HepG2 (cell line): ENCODE data around the gene CACNB4. TPM values are rescaled to one million over a fixed set of nuclear protein-coding genes. Genes with fewer than 3 reads are reported as not detected.

Source experiments
- ATAC-seq: fragments of 200-7000 bp; cut with Tn5 transposase; 3 replicates; pipeline ENCODE4 v1.9.1; 2020; ENCODE audit warnings: mild to moderate bottlenecking, moderate library complexity
- BruUV-seq: library from RNA; stranded (reverse); fragments of 400-500 nt; replicated peaks from 2 replicates; lab custom pipeline; 2021; lab: Mats Ljungman, UMichigan
- CTCF ChIA-PET: fragments of 300-600 bp; formaldehyde crosslinking; extraction: SDS; loops from one replicate; lab custom pipeline; 2021; ENCODE audit warnings: low total read pairs, inconsistent platforms, low intra/inter-chr PET ratio; lab: Yijun Ruan, JAX
- POLR2A ChIA-PET: fragments of 350-600 bp; sonication (Branson Sonifier 250); formaldehyde crosslinking; loops from one replicate; lab custom pipeline; 2020; ENCODE audit warnings: antibody characterized with exemption, inconsistent platforms; lab: Yijun Ruan, JAX
- DNase-seq: peaks from one replicate; pipeline ENCODE4 v3.0.0-alpha.2; 2015; ENCODE audit warnings: low spot score
- FAIRE-seq: peaks from 3 replicates; lab custom pipeline; 2011; peaks lifted over from hg19 to GRCh38; lab: Jason Lieb, UNC
- H2AFZ ChIP-seq: one replicate; pipeline ENCODE4 v1.6.1; 2011; ENCODE audit warnings: low read length, inconsistent platforms
- H3K27ac ChIP-seq: fragments of 300-600 bp; 3 replicates; pipeline ENCODE4 v1.8.0; 2011; ENCODE audit warnings: mixed run types, mild to moderate bottlenecking, mixed read lengths, low read length, inconsistent platforms; ENCODE audit not compliant: insufficient read depth; ENCODE audit errors: extremely low read length
- H3K27me3 ChIP-seq, 2 experiments: fragments of 200-600 bp in 1 of 2; 2 replicates in 1 of 2; 3 replicates in 1 of 2; pipeline versions ENCODE4 v1.6.0 to v1.8.0; 2011; ENCODE audit warnings: low read length in 2 of 2, mild to moderate bottlenecking in 2 of 2, moderate library complexity in 2 of 2, inconsistent platforms in 1 of 2; ENCODE audit not compliant: insufficient read depth in 2 of 2, control insufficient read depth in 1 of 2
- H3K36me3 ChIP-seq, 2 experiments: fragments of 200-600 bp in 1 of 2; replicated peaks in 1 of 2; 2 replicates in 1 of 2; 3 replicates in 1 of 2; pipeline versions ENCODE4 v1.5.1 to v1.8.0; 2011; ENCODE audit warnings: low read length in 2 of 2, inconsistent platforms in 1 of 2; ENCODE audit not compliant: insufficient read depth in 2 of 2, control insufficient read depth in 1 of 2
- H3K4me1 ChIP-seq: 2 replicates; pipeline ENCODE4 v1.5.1; 2012; ENCODE audit warnings: low read length, inconsistent platforms; ENCODE audit not compliant: insufficient read depth
- H3K4me2 ChIP-seq: 2 replicates; pipeline ENCODE4 v1.6.0; 2011; ENCODE audit warnings: low read depth, low read length, inconsistent platforms
- H3K4me3 ChIP-seq, 3 experiments: fragments of 200-600 bp in 1 of 3; sonication (generic), shearing (Covaris generic) in 1 of 3; replicated peaks in 1 of 3; 2 replicates each; pipeline ENCODE4 v1.5.1; 2011 to 2016; ENCODE audit warnings: low read length in 3 of 3, inconsistent platforms in 2 of 3, low read depth in 2 of 3, mild to moderate bottlenecking in 2 of 3, control low read depth in 1 of 3, mixed read lengths in 1 of 3; ENCODE audit not compliant: insufficient read depth in 1 of 3
- H3K79me2 ChIP-seq: one replicate; pipeline ENCODE4 v1.6.1; 2011; ENCODE audit warnings: low read length, inconsistent platforms; ENCODE audit not compliant: insufficient read depth
- H3K9ac ChIP-seq: 2 replicates; pipeline ENCODE4 v1.6.0; 2011; ENCODE audit warnings: mild to moderate bottlenecking, low read depth, low read length, inconsistent platforms; ENCODE audit not compliant: insufficient read depth
- H3K9me3 ChIP-seq: 2 replicates; pipeline ENCODE4 v1.5.1; 2012; ENCODE audit warnings: mild to moderate bottlenecking, low read length
- H4K20me1 ChIP-seq: 2 replicates; pipeline ENCODE4 v1.6.0; 2011; ENCODE audit warnings: inconsistent platforms, mild to moderate bottlenecking, low read length, moderate library complexity; ENCODE audit not compliant: insufficient read depth
- CHD2 ChIP-seq: IDR thresholded peaks from 2 replicates; pipeline ENCODE4 v1.6.1; 2011; ENCODE audit warnings: low read depth, low read length, improper control_type of control experiment
- HNF4A ChIP-seq: sonication (generic); formaldehyde crosslinking; IDR thresholded peaks from 2 replicates; pipeline ENCODE4 v1.4.0; 2020; ENCODE audit warnings: missing genetic modification reagents
- KDM1A ChIP-seq: IDR thresholded peaks from 2 replicates; pipeline ENCODE4 v1.6.1; 2016; ENCODE audit warnings: missing compliant biosample characterization
- NBN ChIP-seq: fragments of 450-650 bp; conservative IDR thresholded peaks from 2 replicates; pipeline ENCODE4 v1.6.1; 2017
- RBM39 ChIP-seq: fragments of 200-400 bp; formaldehyde crosslinking; IDR thresholded peaks from one replicate; pipeline ENCODE4 v1.6.1; 2018; ENCODE audit warnings: antibody characterized with exemption, mild to moderate bottlenecking, low read depth, low read length; ENCODE audit not compliant: poor library complexity, severe bottlenecking
- ZFP36 ChIP-seq: fragments of 150-350 bp; IDR thresholded peaks from 2 replicates; pipeline ENCODE4 v1.6.1; 2018; ENCODE audit warnings: borderline replicate concordance, low read length, low read depth; ENCODE audit not compliant: partially characterized antibody
- ZNF616 ChIP-seq: sonication (generic); formaldehyde crosslinking; IDR thresholded peaks from 2 replicates; pipeline ENCODE4 v1.5.0; 2020; ENCODE audit warnings: low read depth, mild to moderate bottlenecking, missing genetic modification reagents
- ZNF891 ChIP-seq: sonication (generic); formaldehyde crosslinking; IDR thresholded peaks from 2 replicates; pipeline ENCODE4 v1.5.0; 2020; ENCODE audit warnings: mild to moderate bottlenecking, missing genetic modification reagents
- WGBS: methylation state at CpG from one replicate; pipeline ENCODE4 v1.1.6; 2017; ENCODE audit warnings: low lambda C conversion rate; 5-methylcytosine and 5-hydroxymethylcytosine counted together
- in situ Hi-C: cut with HindIII; loops from 2 replicates; pipeline ENCODE4 v1.10.0; 2017; ENCODE audit warnings: low pct_unique_long_range_greater_than_20kb; ENCODE audit not compliant: extremely low pct_ligation_motif_present
- intact Hi-C: fragments of 100-400 bp; cut with micrococcal nuclease; formaldehyde crosslinking; loops from one replicate; pipeline ENCODE4 v1.10.0; 2022; ENCODE audit not compliant: unreplicated experiment
- polyA plus RNA-seq, 8 experiments: library from polyadenylated mRNA; depleted of rRNA in 3 of 8; stranded (reverse) in 7 of 8; unstranded in 1 of 8; fragments of >200 nt; fragmentation: Illumina TruSeq in 4 of 8; extraction: Trizol in 4 of 8; gene quantifications; 2 replicates each; pipeline versions ENCODE4 v1.2.1 to v1.2.3, GENCODE V29; 2011 to 2016; ENCODE audit warnings: low read depth in 4 of 8, missing spikeins in 1 of 8, mixed read lengths in 1 of 8; ENCODE audit not compliant: insufficient read depth in 1 of 8
- total RNA-seq, 5 experiments: library from RNA; depleted of rRNA; stranded (reverse); fragments of >200 nt; fragmentation: Illumina TruSeq; extraction: Trizol; gene quantifications; 2 replicates each; pipeline ENCODE4 v1.2.3, GENCODE V29; 2016; ENCODE audit warnings: low read depth in 1 of 5
- TF ChIP-seq, protein P1 (sequence below): IDR thresholded peaks from 2 replicates; pipeline ENCODE4 v1.6.1; 2012; ENCODE audit warnings: low read depth, low read length, improper control_type of control experiment
- TF ChIP-seq, protein P2 (sequence below): sonication (generic); formaldehyde crosslinking; IDR thresholded peaks from 2 replicates; pipeline ENCODE4 v1.4.0; 2020; ENCODE audit warnings: low read depth, mild to moderate bottlenecking, missing genetic modification reagents
- TF ChIP-seq, protein P3 (sequence below): sonication (generic); formaldehyde crosslinking; IDR thresholded peaks from 2 replicates; pipeline ENCODE4 v1.8.1; 2023; ENCODE audit warnings: missing genetic modification reagents, inconsistent platforms, borderline replicate concordance

The CACNB4 gene
- total and polyA plus RNA-seq, 2 of the 13 experiments (the other 11 are each of a cell fraction or from before 2014, with no cell fraction given), result 5.1 to 14.3 TPM

DNA sequence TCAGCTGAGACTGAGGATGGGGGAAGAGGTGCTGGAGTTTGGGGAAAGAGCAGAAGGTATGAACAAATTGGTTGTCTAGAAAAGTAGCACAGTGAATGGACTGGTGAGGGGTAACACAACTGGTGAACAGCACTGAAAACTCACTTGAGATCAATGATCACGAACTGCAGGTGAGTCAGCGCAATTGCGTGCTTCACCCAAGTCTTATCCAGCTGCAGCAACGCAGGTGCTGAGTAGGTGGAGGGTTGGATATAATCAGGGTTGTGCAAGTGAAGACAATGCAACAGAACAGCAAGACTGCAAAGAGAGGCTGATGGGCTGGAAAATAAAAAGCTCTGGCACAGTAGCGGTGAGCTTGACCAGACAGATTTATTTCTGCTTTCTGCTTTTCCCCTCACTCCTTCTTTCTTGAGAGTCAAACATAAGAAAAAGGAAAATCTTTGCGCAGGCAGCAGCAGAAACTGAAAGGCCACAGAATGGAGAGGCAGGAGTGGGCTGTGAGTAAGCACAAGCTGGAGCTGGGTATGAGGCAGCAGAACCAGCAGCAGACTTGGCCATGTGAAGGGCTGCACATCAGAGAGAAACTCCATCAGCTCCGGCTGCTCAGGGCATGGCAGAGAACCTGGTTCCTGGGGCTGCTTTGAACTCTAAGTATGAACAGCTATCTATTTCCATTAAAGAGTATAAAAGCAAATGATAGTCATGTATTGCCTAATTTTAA is 171.2 kb downstream of the CACNB4 start:
- intact Hi-C loops (no loop called here), in situ Hi-C loops (no loop called here)
- no TSS peak for BruUV-seq
- H3K9ac ChIP-seq, result no peak overlapping the region
- ChIA-PET CTCF (no interaction called here), POLR2A (interaction anchor here (1.7 kb wide), 1 partner anchor 100 kb away, joined by 6 read pairs; the partner anchor contains the start of gene ARL5A)
- ATAC-seq (peak; percentile 67), FAIRE-seq (no peak), DNase-seq (no peak)
- no peaks in the 10 kb centered on the region for H3K27me3 ChIP-seq
- TF ChIP-seq, protein P1, sequence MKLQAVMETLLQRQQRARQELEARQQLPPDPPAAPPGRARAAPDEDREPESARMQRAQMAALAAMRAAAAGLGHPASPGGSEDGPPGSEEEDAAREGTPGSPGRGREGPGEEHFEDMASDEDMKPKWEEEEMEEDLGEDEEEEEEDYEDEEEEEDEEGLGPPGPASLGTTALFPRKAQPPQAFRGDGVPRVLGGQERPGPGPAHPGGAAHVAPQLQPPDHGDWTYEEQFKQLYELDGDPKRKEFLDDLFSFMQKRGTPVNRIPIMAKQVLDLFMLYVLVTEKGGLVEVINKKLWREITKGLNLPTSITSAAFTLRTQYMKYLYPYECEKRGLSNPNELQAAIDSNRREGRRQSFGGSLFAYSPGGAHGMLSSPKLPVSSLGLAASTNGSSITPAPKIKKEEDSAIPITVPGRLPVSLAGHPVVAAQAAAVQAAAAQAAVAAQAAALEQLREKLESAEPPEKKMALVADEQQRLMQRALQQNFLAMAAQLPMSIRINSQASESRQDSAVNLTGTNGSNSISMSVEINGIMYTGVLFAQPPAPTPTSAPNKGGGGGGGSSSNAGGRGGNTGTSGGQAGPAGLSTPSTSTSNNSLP, result no peak
- TF ChIP-seq KDM1A (no peak), HNF4A (CRISPR knock-in tag) (no peak), ZNF616 (CRISPR knock-in tag) (no peak), CHD2 (no peak), ZFP36 (no peak), NBN (no peak), RBM39 (no peak), ZNF891 (CRISPR knock-in tag) (no peak)
- TF ChIP-seq, protein P2, sequence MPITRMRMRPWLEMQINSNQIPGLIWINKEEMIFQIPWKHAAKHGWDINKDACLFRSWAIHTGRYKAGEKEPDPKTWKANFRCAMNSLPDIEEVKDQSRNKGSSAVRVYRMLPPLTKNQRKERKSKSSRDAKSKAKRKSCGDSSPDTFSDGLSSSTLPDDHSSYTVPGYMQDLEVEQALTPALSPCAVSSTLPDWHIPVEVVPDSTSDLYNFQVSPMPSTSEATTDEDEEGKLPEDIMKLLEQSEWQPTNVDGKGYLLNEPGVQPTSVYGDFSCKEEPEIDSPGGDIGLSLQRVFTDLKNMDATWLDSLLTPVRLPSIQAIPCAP (CRISPR knock-in tag), result no peak
- TF ChIP-seq, protein P3, sequence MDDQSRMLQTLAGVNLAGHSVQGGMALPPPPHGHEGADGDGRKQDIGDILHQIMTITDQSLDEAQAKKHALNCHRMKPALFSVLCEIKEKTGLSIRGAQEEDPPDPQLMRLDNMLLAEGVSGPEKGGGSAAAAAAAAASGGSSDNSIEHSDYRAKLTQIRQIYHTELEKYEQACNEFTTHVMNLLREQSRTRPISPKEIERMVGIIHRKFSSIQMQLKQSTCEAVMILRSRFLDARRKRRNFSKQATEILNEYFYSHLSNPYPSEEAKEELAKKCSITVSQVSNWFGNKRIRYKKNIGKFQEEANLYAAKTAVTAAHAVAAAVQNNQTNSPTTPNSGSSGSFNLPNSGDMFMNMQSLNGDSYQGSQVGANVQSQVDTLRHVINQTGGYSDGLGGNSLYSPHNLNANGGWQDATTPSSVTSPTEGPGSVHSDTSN (CRISPR knock-in tag), result no peak
- H3K27ac ChIP-seq, result no peak overlapping the region
- no peak overlapping the region for H3K4me2 ChIP-seq
- no peak overlapping the region for H2AFZ ChIP-seq
- H3K4me1 ChIP-seq, result peaks cover 22% of the 10 kb centered on the region
- H3K36me3 ChIP-seq, result no peaks in the 10 kb centered on the region
- no peak overlapping the region for H3K4me3 ChIP-seq
- no peaks in the 10 kb centered on the region for H3K79me2 ChIP-seq
- no peaks in the 10 kb centered on the region for H3K9me3 ChIP-seq
- no peaks in the 10 kb centered on the region for H4K20me1 ChIP-seq
- 90% methylated on average over 7 of the region's 7 CpGs for WGBS
